Peyer's patch (tissue), 4 donors: ENCODE data around the gene SLC7A10. TPM values are rescaled to one million over a fixed set of nuclear protein-coding genes. Genes with fewer than 3 reads are reported as not detected.

Experiments used
- DNase-seq, 3 donors: peaks; one replicate each; pipeline ENCODE4 v3.0.0-alpha.2; 2017 to 2019
- H3K27ac ChIP-seq, 4 donors: fragments of 200-600 bp; sonication (generic); one replicate each; pipeline ENCODE4 v1.5.1; 2016 to 2019
- H3K27me3 ChIP-seq, 2 donors: fragments of 200-600 bp; sonication (generic); one replicate each; pipeline ENCODE4 v1.5.1; 2019
- H3K36me3 ChIP-seq, 3 donors: fragments of 200-600 bp; sonication (generic); one replicate each; pipeline ENCODE4 v1.5.1; 2016 to 2019
- H3K4me1 ChIP-seq, 4 donors: fragments of 200-600 bp; sonication (generic); one replicate each; pipeline ENCODE4 v1.5.1; 2016 to 2019
- H3K4me3 ChIP-seq, 4 donors: fragments of 200-600 bp; sonication (generic); 1 replicate in 3 of 4; 2 replicates in 1 of 4; pipeline ENCODE4 v1.5.1; 2016 to 2019; ENCODE audit warnings: mild to moderate bottlenecking in 1 of 4
- H3K9me3 ChIP-seq, 4 donors: fragments of 200-600 bp; sonication (generic); one replicate each; pipeline ENCODE4 v1.5.1; 2016 to 2019; ENCODE audit warnings: mild to moderate bottlenecking in 1 of 4
- POLR2A ChIP-seq, 2 donors: fragments of 450-650 bp; IDR thresholded peaks; one replicate each; pipeline ENCODE4 v1.5.1; 2017; ENCODE audit warnings: antibody characterized with exemption in 2 of 2, mild to moderate bottlenecking in 2 of 2, moderate library complexity in 2 of 2
- total RNA-seq, 4 donors: library from RNA; depleted of rRNA; stranded (reverse); fragments of >200 nt; gene quantifications; one replicate each; pipeline ENCODE4 v1.1.0, GENCODE V29; 2016
- TF ChIP-seq, protein P1 (sequence below), 6 experiments: fragments of 450-650 bp in 4 of 6; fragments of 200-600 bp in 2 of 6; sonication (generic) in 1 of 6; IDR thresholded peaks; one replicate each; pipeline ENCODE4 v1.5.1; 2017 to 2019; ENCODE audit warnings: antibody characterized with exemption in 6 of 6, mild to moderate bottlenecking in 3 of 6, moderate library complexity in 1 of 6

The SLC7A10 gene
- total RNA-seq, 4 donors from 2014 or later: not detected

DNA sequence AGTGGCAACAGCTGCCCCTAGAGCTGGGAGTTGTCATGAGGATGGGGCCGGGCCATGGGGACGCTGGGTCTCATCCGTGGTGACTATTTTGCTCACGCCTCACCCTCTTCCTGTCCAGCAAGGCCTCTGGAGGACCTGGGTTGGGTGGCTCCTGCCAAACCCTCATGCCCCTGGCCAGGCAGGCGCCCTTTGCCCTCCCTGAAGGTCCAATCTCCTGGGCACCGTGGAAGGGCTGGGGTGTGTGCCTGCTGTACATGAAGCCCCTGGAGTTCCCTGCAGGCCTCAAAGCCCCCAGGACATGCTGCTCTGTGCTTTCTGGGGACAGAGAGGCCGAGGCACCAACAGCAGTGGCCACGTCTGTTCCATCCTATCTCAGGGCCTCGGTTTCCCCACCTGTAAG, 17.7 kb downstream of the SLC7A10 start:
- Histone ChIP-seq H3K9me3 (no peaks in the 10 kb centered on the region), H3K27ac (no peak overlapping the region), H3K27me3 (no peaks in the 10 kb centered on the region), H3K4me1 (no peaks in the 10 kb centered on the region), H3K4me3 (no peak overlapping the region), H3K36me3 (peaks cover 0 to 13% (median 0%) of the 10 kb centered on the region in 3 donors)
- DNase-seq: no peak
- no peak for TF ChIP-seq POLR2A (IDR thresholded peaks at IDR 0.05)
- TF ChIP-seq, protein P1, sequence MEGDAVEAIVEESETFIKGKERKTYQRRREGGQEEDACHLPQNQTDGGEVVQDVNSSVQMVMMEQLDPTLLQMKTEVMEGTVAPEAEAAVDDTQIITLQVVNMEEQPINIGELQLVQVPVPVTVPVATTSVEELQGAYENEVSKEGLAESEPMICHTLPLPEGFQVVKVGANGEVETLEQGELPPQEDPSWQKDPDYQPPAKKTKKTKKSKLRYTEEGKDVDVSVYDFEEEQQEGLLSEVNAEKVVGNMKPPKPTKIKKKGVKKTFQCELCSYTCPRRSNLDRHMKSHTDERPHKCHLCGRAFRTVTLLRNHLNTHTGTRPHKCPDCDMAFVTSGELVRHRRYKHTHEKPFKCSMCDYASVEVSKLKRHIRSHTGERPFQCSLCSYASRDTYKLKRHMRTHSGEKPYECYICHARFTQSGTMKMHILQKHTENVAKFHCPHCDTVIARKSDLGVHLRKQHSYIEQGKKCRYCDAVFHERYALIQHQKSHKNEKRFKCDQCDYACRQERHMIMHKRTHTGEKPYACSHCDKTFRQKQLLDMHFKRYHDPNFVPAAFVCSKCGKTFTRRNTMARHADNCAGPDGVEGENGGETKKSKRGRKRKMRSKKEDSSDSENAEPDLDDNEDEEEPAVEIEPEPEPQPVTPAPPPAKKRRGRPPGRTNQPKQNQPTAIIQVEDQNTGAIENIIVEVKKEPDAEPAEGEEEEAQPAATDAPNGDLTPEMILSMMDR (IDR thresholded peaks at IDR 0.05): no peak

DNA sequence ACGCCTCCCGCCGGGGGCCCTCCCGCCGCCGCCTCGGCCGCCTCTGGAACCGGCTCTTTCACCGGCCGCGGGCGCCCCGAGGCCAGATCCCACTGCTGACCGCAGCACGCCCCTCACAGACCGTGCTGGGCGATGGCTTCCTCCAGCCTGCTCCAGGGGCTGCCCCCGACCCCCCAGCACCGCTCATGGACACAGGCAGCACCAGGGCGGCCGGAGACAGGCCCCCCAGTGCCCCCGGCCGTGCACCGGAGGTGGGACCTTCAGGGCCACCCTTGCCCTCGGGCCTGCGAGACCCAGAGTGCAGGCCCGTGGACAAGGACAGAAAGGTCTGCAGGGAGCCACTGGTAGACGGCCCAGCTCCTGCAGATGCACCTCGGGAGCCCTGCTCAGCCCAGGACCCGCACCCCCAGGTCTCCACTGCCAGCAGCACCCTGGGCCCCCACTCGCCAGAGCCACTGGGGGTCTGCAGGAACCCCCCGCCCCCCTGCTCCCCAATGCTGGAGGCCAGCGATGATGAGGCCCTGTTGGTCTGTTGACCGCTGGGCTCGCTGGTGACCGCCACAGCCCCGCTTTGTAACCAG, 18.5 kb downstream of the SLC7A10 start:
- no peaks in the 10 kb centered on the region for H3K4me1 ChIP-seq
- no peak overlapping the region for H3K27ac ChIP-seq
- H3K27me3 ChIP-seq: no peaks in the 10 kb centered on the region
- peaks cover 0 to 16% (median 0%) of the 10 kb centered on the region in 3 donors for H3K36me3 ChIP-seq
- no peak overlapping the region for H3K4me3 ChIP-seq
- H3K9me3 ChIP-seq: no peaks in the 10 kb centered on the region
- DNase-seq: no peak
- TF ChIP-seq POLR2A (IDR thresholded peaks at IDR 0.05): no peak
- TF ChIP-seq, protein P1 (IDR thresholded peaks at IDR 0.05): no peak

DNA sequence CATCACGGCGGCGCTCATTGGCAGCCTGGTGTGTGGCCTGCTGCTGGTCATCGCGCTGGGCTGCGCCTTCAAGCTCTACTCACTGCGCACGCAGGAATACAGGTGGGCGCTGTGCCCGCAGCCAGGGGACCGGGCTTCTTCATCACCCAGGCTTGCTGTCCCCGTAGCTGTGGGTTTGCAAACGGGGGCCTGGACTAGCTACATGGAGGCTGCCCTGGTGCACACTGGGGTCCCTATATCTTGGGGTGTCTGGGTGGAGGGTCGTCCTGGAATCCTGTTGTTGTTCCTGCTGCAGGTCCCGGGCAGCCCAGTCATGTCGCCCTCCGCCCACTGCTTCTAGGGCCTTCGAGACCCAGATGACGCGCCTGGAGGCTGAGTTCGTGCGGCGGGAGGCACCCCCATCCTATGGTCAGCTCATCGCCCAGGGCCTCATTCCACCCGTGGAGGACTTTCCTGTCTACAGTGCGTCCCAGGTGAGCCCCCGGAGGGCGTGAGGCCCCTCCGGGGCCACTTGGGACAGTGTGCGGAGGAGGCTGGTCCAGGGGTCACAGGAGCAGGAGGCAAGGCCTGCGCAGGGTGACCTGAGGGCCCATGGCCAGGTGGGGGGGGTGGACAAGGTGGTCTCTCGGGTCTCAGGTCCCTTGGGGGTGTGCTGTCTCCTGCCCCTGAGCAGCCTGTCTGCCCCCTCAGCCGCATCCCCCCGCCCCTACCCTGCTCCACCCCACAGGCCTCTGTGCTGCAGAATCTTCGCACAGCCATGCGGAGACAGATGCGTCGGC, 19.2 kb downstream of the SLC7A10 start:
- Histone ChIP-seq H3K4me1 (no peaks in the 10 kb centered on the region), H3K9me3 (no peaks in the 10 kb centered on the region), H3K27me3 (no peaks in the 10 kb centered on the region), H3K27ac (no peak overlapping the region), H3K36me3 (peaks cover 0 to 16% (median 0%) of the 10 kb centered on the region in 3 donors), H3K4me3 (no peak overlapping the region)
- TF ChIP-seq, protein P1 (IDR thresholded peaks at IDR 0.05): no peak
- TF ChIP-seq POLR2A (IDR thresholded peaks at IDR 0.05): no peak
- no peak for DNase-seq

DNA sequence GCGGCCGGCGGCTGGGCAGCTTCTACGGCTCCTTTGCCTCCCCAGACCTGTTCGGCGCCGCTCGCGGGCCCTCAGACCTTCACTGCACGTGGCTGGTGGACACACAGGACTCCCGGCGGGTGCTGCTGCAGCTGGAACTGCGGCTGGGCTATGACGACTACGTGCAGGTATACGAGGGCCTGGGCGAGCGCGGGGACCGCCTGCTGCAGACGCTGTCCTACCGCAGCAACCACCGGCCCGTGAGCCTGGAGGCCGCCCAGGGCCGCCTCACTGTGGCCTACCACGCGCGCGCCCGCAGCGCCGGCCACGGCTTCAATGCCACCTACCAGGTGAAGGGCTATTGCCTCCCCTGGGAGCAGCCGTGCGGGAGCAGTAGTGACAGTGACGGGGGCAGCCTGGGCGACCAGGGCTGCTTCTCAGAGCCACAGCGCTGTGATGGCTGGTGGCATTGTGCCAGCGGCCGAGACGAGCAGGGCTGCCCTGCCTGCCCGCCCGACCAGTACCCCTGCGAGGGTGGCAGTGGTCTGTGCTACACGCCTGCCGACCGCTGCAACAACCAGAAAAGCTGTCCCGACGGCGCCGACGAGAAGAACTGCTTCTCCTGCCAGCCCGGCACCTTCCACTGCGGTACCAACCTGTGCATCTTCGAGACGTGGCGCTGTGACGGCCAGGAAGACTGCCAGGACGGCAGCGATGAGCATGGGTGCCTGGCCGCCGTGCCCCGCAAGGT, 20.0 kb downstream of the SLC7A10 start:
- H3K27me3 ChIP-seq: no peaks in the 10 kb centered on the region
- peaks cover 0 to 16% (median 0%) of the 10 kb centered on the region in 3 donors for H3K36me3 ChIP-seq
- H3K4me3 ChIP-seq: no peak overlapping the region
- no peak for DNase-seq
- TF ChIP-seq, protein P1 (IDR thresholded peaks at IDR 0.05): no peak
- no peak for TF ChIP-seq POLR2A (IDR thresholded peaks at IDR 0.05)
- no peaks in the 10 kb centered on the region for H3K4me1 ChIP-seq
- H3K9me3 ChIP-seq: no peaks in the 10 kb centered on the region
- H3K27ac ChIP-seq: no peak overlapping the region

DNA sequence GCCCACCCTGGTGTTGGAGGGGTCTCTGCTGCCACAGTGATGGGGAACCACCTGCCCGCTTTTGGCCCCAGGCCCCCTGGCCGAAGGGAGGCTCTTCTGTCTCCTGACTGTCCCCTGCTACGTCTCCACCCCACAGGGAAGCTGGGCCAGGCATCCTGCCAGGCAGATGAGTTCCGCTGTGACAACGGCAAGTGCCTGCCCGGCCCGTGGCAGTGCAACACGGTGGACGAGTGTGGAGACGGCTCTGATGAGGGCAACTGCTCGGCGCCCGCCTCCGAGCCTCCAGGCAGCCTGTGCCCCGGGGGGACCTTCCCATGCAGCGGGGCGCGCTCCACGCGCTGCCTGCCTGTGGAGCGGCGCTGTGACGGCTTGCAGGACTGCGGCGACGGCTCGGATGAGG, 20.5 kb downstream of the SLC7A10 start:
- Histone ChIP-seq H3K9me3 (no peaks in the 10 kb centered on the region), H3K4me1 (no peaks in the 10 kb centered on the region), H3K36me3 (peaks cover 0 to 16% (median 0%) of the 10 kb centered on the region in 3 donors), H3K27me3 (no peaks in the 10 kb centered on the region), H3K4me3 (no peak overlapping the region), H3K27ac (no peak overlapping the region)
- no peak for TF ChIP-seq POLR2A (IDR thresholded peaks at IDR 0.05)
- TF ChIP-seq, protein P1 (IDR thresholded peaks at IDR 0.05): no peak
- DNase-seq: no peak
